Parathyroid adenoma (tissue), 2 donors: ENCODE measurements around the gene ZC3H14.

Experiments
- H2AFZ ChIP-seq: fragments of 300-600 bp; sonication (generic); one replicate; pipeline ENCODE4 v1.7.0; 2017; ENCODE audit warnings: antibody characterized with exemption, mild to moderate bottlenecking
- H3K27ac ChIP-seq: fragments of 300-600 bp; sonication (generic); one replicate; pipeline ENCODE4 v1.7.0; 2017
- H3K27me3 ChIP-seq: fragments of 300-600 bp; sonication (generic); one replicate; pipeline ENCODE4 v1.7.0; 2017; ENCODE audit warnings: low read length; ENCODE audit not compliant: control insufficient read depth, insufficient read depth
- H3K36me3 ChIP-seq: fragments of 300-600 bp; sonication (generic); one replicate; pipeline ENCODE4 v1.7.0; 2017; ENCODE audit warnings: low read length; ENCODE audit not compliant: control insufficient read depth, insufficient read depth
- H3K4me1 ChIP-seq: fragments of 300-600 bp; sonication (generic); one replicate; pipeline ENCODE4 v1.7.0; 2017; ENCODE audit warnings: control low read depth
- H3K4me2 ChIP-seq: fragments of 300-600 bp; sonication (generic); one replicate; pipeline ENCODE4 v1.7.0; 2017; ENCODE audit warnings: low read length
- H3K4me3 ChIP-seq: fragments of 300-600 bp; sonication (generic); one replicate; pipeline ENCODE4 v1.7.0; 2017; ENCODE audit warnings: low read depth, low read length
- H3K79me2 ChIP-seq: fragments of 300-600 bp; sonication (generic); one replicate; pipeline ENCODE4 v1.7.0; 2017; ENCODE audit warnings: control low read depth
- H3K9ac ChIP-seq: fragments of 300-600 bp; sonication (generic); one replicate; pipeline ENCODE4 v1.7.0; 2017; ENCODE audit warnings: mild to moderate bottlenecking
- H3K9me3 ChIP-seq: fragments of 300-600 bp; sonication (generic); one replicate; pipeline ENCODE4 v1.7.0; 2017; ENCODE audit warnings: low read length; ENCODE audit not compliant: control insufficient read depth
- CTCF ChIP-seq: fragments of 300-600 bp; sonication (generic); IDR thresholded peaks from one replicate; pipeline ENCODE4 v1.7.0; 2017; ENCODE audit warnings: antibody characterized with exemption, mild to moderate bottlenecking
- donor health status: primary hyperparathyroidism.

Gene ZC3H14

GRCh38 chr14:88616697-88617096 is 53.9 kb downstream of the ZC3H14 start:
- Histone ChIP-seq H3K27ac (no peak overlapping the region), H3K4me3 (no peak overlapping the region), H2AFZ (no peak overlapping the region), H3K79me2 (no peaks in the 10 kb centered on the region), H3K4me2 (no peak overlapping the region), H3K4me1 (no peaks in the 10 kb centered on the region), H3K9ac (no peak overlapping the region), H3K27me3 (no peaks in the 10 kb centered on the region), H3K36me3 (no peaks in the 10 kb centered on the region), H3K9me3 (no peaks in the 10 kb centered on the region)
- TF ChIP-seq CTCF: no peak

- H3K9ac ChIP-seq: no peak overlapping the region
- no peak overlapping the region for H2AFZ ChIP-seq
- H3K36me3 ChIP-seq: no peaks in the 10 kb centered on the region
- H3K4me1 ChIP-seq: no peaks in the 10 kb centered on the region
- no peak for TF ChIP-seq CTCF
- no peak overlapping the region for H3K4me2 ChIP-seq
- H3K9me3 ChIP-seq: no peaks in the 10 kb centered on the region
- H3K79me2 ChIP-seq: no peaks in the 10 kb centered on the region
- no peak overlapping the region for H3K4me3 ChIP-seq
- no peaks in the 10 kb centered on the region for H3K27me3 ChIP-seq
- H3K27ac ChIP-seq: no peak overlapping the region
Observed at GRCh38 chr14:88617479-88617878, 54.6 kb downstream of the ZC3H14 start.

- Histone ChIP-seq H2AFZ (no peak overlapping the region), H3K9ac (no peak overlapping the region), H3K4me3 (no peak overlapping the region), H3K4me1 (no peaks in the 10 kb centered on the region), H3K4me2 (no peak overlapping the region), H3K27me3 (no peaks in the 10 kb centered on the region), H3K36me3 (no peaks in the 10 kb centered on the region), H3K79me2 (no peaks in the 10 kb centered on the region), H3K27ac (no peak overlapping the region), H3K9me3 (no peaks in the 10 kb centered on the region)
- TF ChIP-seq CTCF: no peak
Observed at GRCh38 chr14:88618476-88618875, 55.6 kb downstream of the ZC3H14 start.

DNA sequence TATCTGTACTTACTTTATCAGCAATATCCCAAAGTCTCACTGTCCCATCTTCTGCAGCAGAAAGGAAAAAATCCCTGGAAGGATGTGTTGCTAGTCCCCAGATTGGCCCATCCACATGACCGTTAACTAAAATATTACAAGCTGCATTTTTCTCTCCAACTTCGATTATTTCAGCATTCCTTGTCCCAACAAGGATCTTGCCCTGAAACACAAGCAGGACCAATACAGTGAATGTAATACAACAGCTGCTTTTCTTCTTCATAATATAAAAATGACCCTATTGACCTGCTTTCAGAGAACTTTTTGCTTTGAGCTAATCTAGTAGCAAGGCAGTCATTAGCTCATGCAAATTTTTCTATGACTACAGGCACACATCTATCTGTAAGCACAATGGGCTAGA is 58.3 kb downstream of the ZC3H14 start:
- Histone ChIP-seq H2AFZ (no peak overlapping the region), H3K4me3 (no peak overlapping the region), H3K9ac (no peak overlapping the region), H3K79me2 (no peaks in the 10 kb centered on the region), H3K4me1 (no peaks in the 10 kb centered on the region), H3K27me3 (no peaks in the 10 kb centered on the region), H3K36me3 (no peaks in the 10 kb centered on the region), H3K27ac (no peak overlapping the region), H3K4me2 (no peak overlapping the region), H3K9me3 (no peaks in the 10 kb centered on the region)
- no peak for TF ChIP-seq CTCF

DNA sequence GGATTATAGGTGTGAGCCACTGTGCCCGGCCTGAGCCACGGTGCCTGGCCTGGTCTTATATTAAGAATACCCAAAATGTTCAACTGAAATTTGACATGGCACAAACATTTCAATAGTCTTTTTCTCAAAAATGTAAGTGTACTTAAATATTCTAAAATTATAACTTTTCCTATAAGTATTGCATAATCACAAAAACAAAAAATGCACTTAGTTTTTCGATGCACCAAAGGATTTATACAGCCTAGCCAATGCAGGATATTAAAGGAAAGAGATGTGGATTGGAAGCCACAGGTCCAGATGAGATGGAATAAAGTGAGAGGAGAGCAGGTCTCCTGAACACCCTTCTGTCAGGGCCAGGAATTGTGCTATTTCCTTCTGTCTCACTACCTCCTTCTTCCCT is 62.8 kb downstream of the ZC3H14 start:
- no peak overlapping the region for H3K27ac ChIP-seq
- no peak overlapping the region for H3K4me3 ChIP-seq
- no peak overlapping the region for H3K9ac ChIP-seq
- no peak overlapping the region for H2AFZ ChIP-seq
- no peak overlapping the region for H3K4me2 ChIP-seq
- no peaks in the 10 kb centered on the region for H3K27me3 ChIP-seq
- H3K4me1 ChIP-seq: no peaks in the 10 kb centered on the region
- H3K36me3 ChIP-seq: no peaks in the 10 kb centered on the region
- H3K79me2 ChIP-seq: no peaks in the 10 kb centered on the region
- no peak for TF ChIP-seq CTCF
- no peaks in the 10 kb centered on the region for H3K9me3 ChIP-seq
